ENCODE measurements around the gene CSNK2B. TPM values are rescaled to one million over a fixed set of nuclear protein-coding genes. Genes with fewer than 3 reads are reported as not detected.

CSNK2B gene
- total RNA-seq, 1 experiment from 2014 or later: 219 TPM

- no peak for ATAC-seq
- no peak for TF ChIP-seq CTCF (IDR thresholded peaks at IDR 0.05)
- intact Hi-C loops (cut with micrococcal nuclease; ENCODE audit: unreplicated experiment) (no loop called here), in situ Hi-C loops (cut with HindIII; ENCODE audit: low pct_unique_long_range_greater_than_20kb, low sequenced_read_pairs) (no loop called here)
- CTCF ChIA-PET: interaction anchor here (0.6 kb wide), 1 partner anchor 11 kb away, joined by 3 read pairs; the partner anchor contains the start of gene ABHD16A
- Histone ChIP-seq H3K9me3 (ENCODE audit: control insufficient read depth, insufficient read depth, low read depth, low read length) (no peaks in the 10 kb centered on the region), H3K4me3 (ENCODE audit: low read depth in 2 of 2, low read length in 2 of 2) (no peak overlapping the region), H3K4me1 (ENCODE audit: control insufficient read depth, insufficient read depth, low read length) (no peaks in the 10 kb centered on the region), H3K27ac (ENCODE audit: low read length) (no peak overlapping the region), H3K27me3 (ENCODE audit: control insufficient read depth, insufficient read depth, low read length) (no peaks in the 10 kb centered on the region), H3K36me3 (ENCODE audit: control insufficient read depth, insufficient read depth, low read length) (0 out of 2 replicates have a peak, but pooled peaks cover 5% of the 10 kb centered on the region)
- no TSS peak for BruUV-seq (replicated peaks)
- POLR2A ChIA-PET: no interaction called here
- DNase-seq (ENCODE audit: low read depth, low spot score): no peak
Measured at GRCh38 chr6:31692353-31692752, 26.5 kb downstream of the CSNK2B start.

GRCh38 chr6:31692886-31693285 lies 27.0 kb downstream of the CSNK2B start:
- no peak for DNase-seq (ENCODE audit: low read depth, low spot score)
- no peak overlapping the region for H3K4me3 ChIP-seq (ENCODE audit: low read depth in 2 of 2, low read length in 2 of 2)
- H3K9me3 ChIP-seq (ENCODE audit: control insufficient read depth, insufficient read depth, low read depth, low read length): no peaks in the 10 kb centered on the region
- no peak overlapping the region for H3K27ac ChIP-seq (ENCODE audit: low read length)
- TF ChIP-seq CTCF (IDR thresholded peaks at IDR 0.05) (no peak), SIN3A (IDR thresholded peaks at IDR 0.05; ENCODE audit: borderline replicate concordance, insufficient read depth, low read depth, low read length) (no peak), TCF7L2 (IDR thresholded peaks at IDR 0.05; ENCODE audit: low read depth, low read length) (no peak), POLR2AphosphoS5 (IDR thresholded peaks at IDR 0.05; ENCODE audit: low read depth, low read length) (no peak), REST (IDR thresholded peaks at IDR 0.05; ENCODE audit: insufficient read depth in 1 of 2, low read depth in 2 of 2, low read length in 1 of 2) (no peak)
- in situ Hi-C loops (cut with HindIII; ENCODE audit: low pct_unique_long_range_greater_than_20kb, low sequenced_read_pairs): no loop called here
- no peaks in the 10 kb centered on the region for H3K27me3 ChIP-seq (ENCODE audit: control insufficient read depth, insufficient read depth, low read length)
- ChIA-PET CTCF (no interaction called here), POLR2A (interaction anchor here (0.7 kb wide), 1 partner anchor 46 kb away, joined by 3 read pairs; no protein-coding TSS in a partner anchor)
- BruUV-seq (replicated peaks): no TSS peak
- no peaks in the 10 kb centered on the region for H3K4me1 ChIP-seq (ENCODE audit: control insufficient read depth, insufficient read depth, low read length)
- intact Hi-C loops (cut with micrococcal nuclease; ENCODE audit: unreplicated experiment): no loop called here
- peaks cover 6% of the 10 kb centered on the region; the same call in 1 of the 2 replicates for H3K36me3 ChIP-seq (ENCODE audit: control insufficient read depth, insufficient read depth, low read length)
- ATAC-seq: no peak

Measured in Panc1 (cell line).